IMR-90 (cell line): Measurements from ENCODE around the gene NT5DC1. TPM values are rescaled to one million over a fixed set of nuclear protein-coding genes. Genes with fewer than 3 reads are reported as not detected.

Experiments used
- ATAC-seq: fragments of 200-7000 bp; cut with Tn5 transposase; 2 replicates; pipeline ENCODE4 v1.9.1; 2020; ENCODE audit warnings: low read depth, mild to moderate bottlenecking, moderate library complexity
- BruUV-seq: library from RNA; stranded (reverse); fragments of 400-500 nt; replicated peaks from 2 replicates; lab custom pipeline; 2021; lab: Mats Ljungman, UMichigan
- CTCF ChIA-PET: fragments of 300-600 bp; formaldehyde crosslinking; extraction: SDS; loops from one replicate; lab custom pipeline; 2021; ENCODE audit warnings: antibody characterized with exemption; lab: Yijun Ruan, JAX
- POLR2A ChIA-PET: fragments of 300-600 bp; sonication (Branson Sonifier 250); formaldehyde crosslinking; loops from one replicate; lab custom pipeline; 2022; ENCODE audit warnings: antibody characterized with exemption; ENCODE audit not compliant: unreplicated experiment; lab: Charles Lee
- DNase-seq: peaks from one replicate; pipeline ENCODE4 v3.0.0; 2013
- H2AFZ ChIP-seq: replicated peaks from 2 replicates; pipeline ENCODE3; 2013; ENCODE audit warnings: low read length, mild to moderate bottlenecking; ENCODE audit not compliant: poor library complexity
- H2AK5ac ChIP-seq: 2 replicates; pipeline ENCODE4 v1.6.1; 2013; ENCODE audit warnings: low read depth, low read length, inconsistent platforms
- H2AK9ac ChIP-seq: replicated peaks from 2 replicates; pipeline ENCODE3; 2013; ENCODE audit warnings: mild to moderate bottlenecking, low read depth, low read length, moderate library complexity; ENCODE audit not compliant: poor library complexity
- H2BK120ac ChIP-seq: 2 replicates; pipeline ENCODE4 v1.6.1; 2013; ENCODE audit warnings: low read depth, low read length, inconsistent platforms
- H2BK15ac ChIP-seq: 3 replicates; pipeline ENCODE4 v1.6.1; 2013; ENCODE audit warnings: low read depth, low read length, inconsistent platforms
- H2BK20ac ChIP-seq: 2 replicates; pipeline ENCODE4 v1.6.1; 2013; ENCODE audit warnings: low read depth, mild to moderate bottlenecking, inconsistent platforms, low read length, moderate library complexity
- H2BK5ac ChIP-seq: 2 replicates; pipeline ENCODE4 v1.6.1; 2013; ENCODE audit warnings: mild to moderate bottlenecking, low read depth, low read length, inconsistent platforms; ENCODE audit not compliant: poor library complexity, severe bottlenecking
- H3K14ac ChIP-seq: replicated peaks from 2 replicates; pipeline ENCODE4 v1.6.1; 2013; ENCODE audit warnings: low read depth, low read length, inconsistent platforms
- H3K18ac ChIP-seq: 2 replicates; pipeline ENCODE4 v1.6.1; 2013; ENCODE audit warnings: low read depth, low read length, control low read depth
- H3K23ac ChIP-seq: 2 replicates; pipeline ENCODE4 v1.6.1; 2013; ENCODE audit warnings: low read depth, low read length, inconsistent platforms
- H3K27ac ChIP-seq: 2 replicates; pipeline ENCODE4 v1.5.1; 2013; ENCODE audit warnings: mild to moderate bottlenecking, control low read depth, low read length; ENCODE audit not compliant: insufficient read depth
- H3K27me3 ChIP-seq: 2 replicates; pipeline ENCODE4 v1.6.1; 2013; ENCODE audit warnings: low read length; ENCODE audit not compliant: control insufficient read depth, insufficient read depth
- H3K36me3 ChIP-seq: 2 replicates; pipeline ENCODE4 v1.6.1; 2013; ENCODE audit warnings: low read length, mixed read lengths; ENCODE audit not compliant: control insufficient read depth, insufficient read depth
- H3K4ac ChIP-seq: 2 replicates; pipeline ENCODE4 v1.6.1; 2013; ENCODE audit warnings: low read depth, low read length, inconsistent platforms
- H3K4me1 ChIP-seq: 2 replicates; pipeline ENCODE4 v1.6.1; 2013; ENCODE audit warnings: low read length, mixed read lengths; ENCODE audit not compliant: control insufficient read depth, insufficient read depth
- H3K4me2 ChIP-seq: 2 replicates; pipeline ENCODE4 v1.6.1; 2013; ENCODE audit warnings: low read depth, mild to moderate bottlenecking, control low read depth, low read length, moderate library complexity
- H3K4me3 ChIP-seq: 2 replicates; pipeline ENCODE4 v1.5.1; 2013; ENCODE audit warnings: low read depth, mild to moderate bottlenecking, control low read depth, low read length, moderate library complexity; ENCODE audit not compliant: insufficient read depth
- H3K56ac ChIP-seq: 2 replicates; pipeline ENCODE4 v1.6.1; 2013; ENCODE audit warnings: low read length, inconsistent platforms; ENCODE audit not compliant: insufficient read depth; ENCODE audit errors: extremely low read depth
- H3K79me1 ChIP-seq, 2 experiments: 2 replicates each; pipeline ENCODE4 v1.6.1; 2013; ENCODE audit warnings: low read length in 2 of 2, inconsistent platforms in 1 of 2, low read depth in 1 of 2
- H3K9ac ChIP-seq: 2 replicates; pipeline ENCODE4 v1.6.1; 2013; ENCODE audit warnings: low read depth, low read length, control low read depth
- H3K9me1 ChIP-seq: 2 replicates; pipeline ENCODE4 v1.6.1; 2013; ENCODE audit warnings: low read length, inconsistent platforms; ENCODE audit not compliant: insufficient read depth
- H3K9me3 ChIP-seq: 2 replicates; pipeline ENCODE4 v1.6.1; 2013; ENCODE audit warnings: low read length; ENCODE audit not compliant: control insufficient read depth, insufficient read depth
- H4K20me1 ChIP-seq: 2 replicates; pipeline ENCODE4 v1.6.1; 2013; ENCODE audit warnings: low read length, inconsistent platforms; ENCODE audit not compliant: insufficient read depth
- H4K5ac ChIP-seq: 2 replicates; pipeline ENCODE4 v1.6.1; 2013; ENCODE audit warnings: mild to moderate bottlenecking, low read depth, low read length, control low read depth
- H4K8ac ChIP-seq, 2 experiments: 2 replicates each; pipeline ENCODE4 v1.6.1; 2013; ENCODE audit warnings: low read depth in 2 of 2, low read length in 2 of 2, control low read depth in 1 of 2, inconsistent platforms in 1 of 2
- H4K91ac ChIP-seq: 2 replicates; pipeline ENCODE4 v1.6.1; 2013; ENCODE audit warnings: low read depth, low read length, inconsistent platforms; ENCODE audit not compliant: insufficient read depth
- BHLHE40 ChIP-seq: fragments of 150-350 bp; IDR thresholded peaks from 2 replicates; pipeline ENCODE4 v1.6.1; 2016; ENCODE audit warnings: mild to moderate bottlenecking, low read depth, low read length
- CEBPB ChIP-seq: IDR thresholded peaks from 2 replicates; pipeline ENCODE4 v1.6.1; 2012; ENCODE audit warnings: low read depth, low read length, improper control_type of control experiment
- CHD1 ChIP-seq: IDR thresholded peaks from 2 replicates; pipeline ENCODE4 v1.6.1; 2012; ENCODE audit warnings: low read depth, low read length, improper control_type of control experiment
- CTCF ChIP-seq: conservative IDR thresholded peaks from 2 replicates; pipeline ENCODE4 v1.5.1; 2012; ENCODE audit warnings: mild to moderate bottlenecking, low read depth, low read length, improper control_type of control experiment
- MAFK ChIP-seq: IDR thresholded peaks from 2 replicates; pipeline ENCODE4 v1.6.1; 2012; ENCODE audit warnings: low read depth, low read length, improper control_type of control experiment
- MAZ ChIP-seq: IDR thresholded peaks from 2 replicates; pipeline ENCODE4 v1.6.1; 2012; ENCODE audit warnings: low read depth, mild to moderate bottlenecking, low read length, improper control_type of control experiment, moderate library complexity, borderline replicate concordance
- RAD21 ChIP-seq: IDR thresholded peaks from 2 replicates; pipeline ENCODE4 v1.6.1; 2012; ENCODE audit warnings: low read length, improper control_type of control experiment
- RCOR1 ChIP-seq: IDR thresholded peaks from 2 replicates; pipeline ENCODE4 v1.6.1; 2012; ENCODE audit warnings: mild to moderate bottlenecking, low read length, improper control_type of control experiment; ENCODE audit not compliant: insufficient replicate concordance
- SMC3 ChIP-seq: fragments of 150-350 bp; IDR thresholded peaks from 2 replicates; pipeline ENCODE4 v1.6.1; 2016; ENCODE audit warnings: low read depth, mild to moderate bottlenecking, antibody characterized with exemption, low read length, moderate library complexity
- WGBS, 2 experiments: methylation state at CpG; one replicate each; pipeline versions ENCODE4 v1.1.5 to v1.1.7; 2013; ENCODE audit warnings: missing lambda C conversion rate in 2 of 2; ENCODE audit not compliant: insufficient read length in 1 of 2; ENCODE audit errors: extremely low coverage in 2 of 2; 5-methylcytosine and 5-hydroxymethylcytosine counted together
- dilution Hi-C: fragments of 300-500 bp; cut with HindIII; formaldehyde crosslinking; loops from one replicate; pipeline ENCODE4 v1.14.3; 2018; ENCODE audit warnings: low sequenced_read_pairs; ENCODE audit not compliant: unreplicated experiment
- in situ Hi-C: fragments of 300-500 bp; cut with MboI; formaldehyde crosslinking; loops from 3 replicates; pipeline ENCODE4 v1.14.3; 2019; ENCODE audit warnings: low sequenced_read_pairs, inconsistent platforms, mixed read lengths
- intact Hi-C: fragments of 100-400 bp; cut with micrococcal nuclease; formaldehyde crosslinking; loops from 2 replicates; pipeline ENCODE4 v1.10.0; 2022
- polyA plus RNA-seq, 3 experiments: library from polyadenylated mRNA; depleted of rRNA; stranded (reverse); fragments of >200 nt; gene quantifications; 2 replicates each; pipeline ENCODE4 v1.2.3, GENCODE V29; 2012; ENCODE audit warnings: low replicate concordance in 1 of 3
- total RNA-seq: library from RNA; depleted of rRNA; stranded (reverse); fragments of >200 nt; gene quantifications from 2 replicates; pipeline ENCODE4 v1.2.3, GENCODE V29; 2012
- TF ChIP-seq, protein P1 (sequence below): fragments of 150-350 bp; IDR thresholded peaks from 2 replicates; pipeline ENCODE4 v1.6.1; 2017; ENCODE audit warnings: mild to moderate bottlenecking, antibody characterized with exemption, low read length, low read depth
- TF ChIP-seq, protein P2 (sequence below): fragments of 150-350 bp; IDR thresholded peaks from 2 replicates; pipeline ENCODE4 v1.6.1; 2016; ENCODE audit warnings: low read depth, mild to moderate bottlenecking, low read length, moderate library complexity, borderline replicate concordance

NT5DC1 gene
- total and polyA plus RNA-seq, 2 of the 4 experiments (the other 2 are of a cell fraction) = 11.7 to 16.8 TPM

- TF ChIP-seq CEBPB = no peak
- no peak for TF ChIP-seq BHLHE40
- TF ChIP-seq SMC3 = no peak
- TF ChIP-seq, protein P1, sequence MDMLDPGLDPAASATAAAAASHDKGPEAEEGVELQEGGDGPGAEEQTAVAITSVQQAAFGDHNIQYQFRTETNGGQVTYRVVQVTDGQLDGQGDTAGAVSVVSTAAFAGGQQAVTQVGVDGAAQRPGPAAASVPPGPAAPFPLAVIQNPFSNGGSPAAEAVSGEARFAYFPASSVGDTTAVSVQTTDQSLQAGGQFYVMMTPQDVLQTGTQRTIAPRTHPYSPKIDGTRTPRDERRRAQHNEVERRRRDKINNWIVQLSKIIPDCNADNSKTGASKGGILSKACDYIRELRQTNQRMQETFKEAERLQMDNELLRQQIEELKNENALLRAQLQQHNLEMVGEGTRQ = no peak
- TF ChIP-seq CTCF = no peak
- TF ChIP-seq CHD1 = no peak
- TF ChIP-seq, protein P2, sequence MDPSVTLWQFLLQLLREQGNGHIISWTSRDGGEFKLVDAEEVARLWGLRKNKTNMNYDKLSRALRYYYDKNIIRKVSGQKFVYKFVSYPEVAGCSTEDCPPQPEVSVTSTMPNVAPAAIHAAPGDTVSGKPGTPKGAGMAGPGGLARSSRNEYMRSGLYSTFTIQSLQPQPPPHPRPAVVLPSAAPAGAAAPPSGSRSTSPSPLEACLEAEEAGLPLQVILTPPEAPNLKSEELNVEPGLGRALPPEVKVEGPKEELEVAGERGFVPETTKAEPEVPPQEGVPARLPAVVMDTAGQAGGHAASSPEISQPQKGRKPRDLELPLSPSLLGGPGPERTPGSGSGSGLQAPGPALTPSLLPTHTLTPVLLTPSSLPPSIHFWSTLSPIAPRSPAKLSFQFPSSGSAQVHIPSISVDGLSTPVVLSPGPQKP = no peak
- TF ChIP-seq RAD21 = no peak
- no peak for TF ChIP-seq RCOR1
- no peak for TF ChIP-seq MAZ
- TF ChIP-seq MAFK = no peak
- H2BK120ac ChIP-seq = no peak overlapping the region
- H3K4ac ChIP-seq = no peak overlapping the region
- BruUV-seq = no TSS peak
- H3K27me3 ChIP-seq = no peaks in the 10 kb centered on the region
- H3K4me2 ChIP-seq = no peak overlapping the region
- dilution Hi-C loops = no loop called here
- peaks cover 11% of the 10 kb centered on the region for H3K9me1 ChIP-seq
- H2AK5ac ChIP-seq = no peak overlapping the region
- H2AK9ac ChIP-seq = no peak overlapping the region
- H4K8ac ChIP-seq = no peak overlapping the region
- intact Hi-C loops = no loop called here
- no peaks in the 10 kb centered on the region for H3K36me3 ChIP-seq
- H4K91ac ChIP-seq = no peak overlapping the region
- no peak overlapping the region for H2AFZ ChIP-seq
- H3K56ac ChIP-seq = no peak overlapping the region
- no peak overlapping the region for H4K5ac ChIP-seq
- H3K23ac ChIP-seq = no peak overlapping the region
- no peak overlapping the region for H3K4me3 ChIP-seq
- H3K79me1 ChIP-seq = no peaks in the 10 kb centered on the region; a peak in 1 of 4 replicates
- no peak overlapping the region for H3K18ac ChIP-seq
- no peak overlapping the region for H2BK15ac ChIP-seq
- ATAC-seq = no peak
- no peak for DNase-seq
- 50% methylated on average over 1 of the region's 3 CpGs; no CpG with 5 or more reads in 1 of the 2 experiments for WGBS, 2 experiments
- CTCF ChIA-PET = interaction anchor here (1.1 kb wide), 1 partner anchor 67 kb away, joined by 4 read pairs; no protein-coding TSS in a partner anchor
- in situ Hi-C loops = no loop called here
- POLR2A ChIA-PET = no interaction called here
- no peak overlapping the region for H3K14ac ChIP-seq
- H2BK20ac ChIP-seq = no peak overlapping the region
- H3K27ac ChIP-seq = no peak overlapping the region
- H3K9me3 ChIP-seq = no peaks in the 10 kb centered on the region
- H3K9ac ChIP-seq = no peak overlapping the region
- H4K20me1 ChIP-seq = no peaks in the 10 kb centered on the region
- H3K4me1 ChIP-seq = peaks cover 11% of the 10 kb centered on the region
- no peak overlapping the region for H2BK5ac ChIP-seq
Measured at GRCh38 chr6:116078522-116078921, 22.1 kb upstream of the NT5DC1 start.
